Mesenchymal stem cell (in vitro differentiated cells and primary cell): ENCODE results near the gene HDGF.

ENCODE experiments used
- DNase-seq: peaks from one replicate; pipeline ENCODE4 v3.0.0-alpha.2; 2013
- H2AFZ ChIP-seq: one replicate; pipeline ENCODE4 v1.6.1; 2013; ENCODE audit warnings: low read depth, mild to moderate bottlenecking, control low read depth, inconsistent platforms, low read length, moderate library complexity
- H2AK5ac ChIP-seq: 2 replicates; pipeline ENCODE4 v1.6.1; 2013; ENCODE audit warnings: low read length, moderate library complexity, mild to moderate bottlenecking, inconsistent platforms; ENCODE audit not compliant: severe bottlenecking
- H2BK120ac ChIP-seq: one replicate; pipeline ENCODE4 v1.6.1; 2013; ENCODE audit warnings: low read depth, mild to moderate bottlenecking, inconsistent platforms, low read length, moderate library complexity
- H2BK12ac ChIP-seq, 2 experiments: one replicate each; pipeline ENCODE4 v1.6.1; 2013; ENCODE audit warnings: inconsistent platforms in 2 of 2, low read length in 2 of 2, mild to moderate bottlenecking in 2 of 2, moderate library complexity in 2 of 2, control low read depth in 1 of 2
- H2BK15ac ChIP-seq: one replicate; pipeline ENCODE4 v1.6.1; 2013; ENCODE audit warnings: mild to moderate bottlenecking, low read depth, inconsistent platforms; ENCODE audit not compliant: poor library complexity, severe bottlenecking
- H2BK5ac ChIP-seq: 2 replicates; pipeline ENCODE4 v1.6.1; 2013; ENCODE audit warnings: low read depth, mild to moderate bottlenecking, low read length, control low read depth, inconsistent platforms; ENCODE audit not compliant: poor library complexity, severe bottlenecking
- H3K14ac ChIP-seq, 2 experiments: one replicate each; pipeline ENCODE4 v1.6.1; 2013; ENCODE audit warnings: inconsistent platforms in 2 of 2, low read length in 2 of 2, control low read depth in 1 of 2, mild to moderate bottlenecking in 1 of 2, moderate library complexity in 1 of 2
- H3K18ac ChIP-seq, 2 experiments: one replicate each; pipeline ENCODE4 v1.6.1; 2013; ENCODE audit warnings: inconsistent platforms in 2 of 2, low read length in 2 of 2, control low read depth in 1 of 2, low read depth in 1 of 2, mild to moderate bottlenecking in 1 of 2
- H3K23ac ChIP-seq, 2 experiments: one replicate each; pipeline ENCODE4 v1.6.1; 2013; ENCODE audit warnings: inconsistent platforms in 2 of 2, low read length in 2 of 2, mild to moderate bottlenecking in 2 of 2, moderate library complexity in 2 of 2, control low read depth in 1 of 2
- H3K27ac ChIP-seq: 2 replicates; pipeline ENCODE4 v1.5.1; 2013; ENCODE audit warnings: mild to moderate bottlenecking, moderate library complexity, low read length, control low read depth, inconsistent platforms; ENCODE audit not compliant: poor library complexity, severe bottlenecking
- H3K27me3 ChIP-seq, 2 experiments: 2 replicates each; pipeline versions ENCODE4 v1.6.1 to v1.7.0; 2013; ENCODE audit warnings: low read length in 2 of 2, mild to moderate bottlenecking in 2 of 2, moderate library complexity in 2 of 2, control low read depth in 1 of 2, inconsistent platforms in 1 of 2; ENCODE audit not compliant: control insufficient read depth in 1 of 2, insufficient read depth in 1 of 2
- H3K36me3 ChIP-seq, 2 experiments: 2 replicates each; pipeline versions ENCODE4 v1.6.1 to v1.7.0; 2013; ENCODE audit warnings: low read length in 2 of 2, control low read depth in 1 of 2, inconsistent platforms in 1 of 2, low read depth in 1 of 2, mild to moderate bottlenecking in 1 of 2; ENCODE audit not compliant: insufficient read depth in 2 of 2, control insufficient read depth in 1 of 2
- H3K4ac ChIP-seq, 2 experiments: one replicate each; pipeline ENCODE4 v1.6.1; 2013; ENCODE audit warnings: inconsistent platforms in 2 of 2, low read length in 2 of 2, mild to moderate bottlenecking in 2 of 2, moderate library complexity in 2 of 2, control low read depth in 1 of 2, low read depth in 1 of 2
- H3K4me1 ChIP-seq: 2 replicates; pipeline ENCODE4 v1.6.1; 2013; ENCODE audit warnings: low read depth, low read length, control low read depth; ENCODE audit not compliant: control insufficient read depth, insufficient read depth
- H3K4me2 ChIP-seq: 2 replicates; pipeline ENCODE4 v1.6.1; 2013; ENCODE audit warnings: low read length, mild to moderate bottlenecking, inconsistent platforms; ENCODE audit not compliant: poor library complexity, severe bottlenecking
- H3K4me3 ChIP-seq, 2 experiments: 2 replicates each; pipeline versions ENCODE4 v1.5.1 to v1.7.0; 2013; ENCODE audit warnings: low read length in 2 of 2, mild to moderate bottlenecking in 2 of 2, control low read depth in 1 of 2, low read depth in 1 of 2; ENCODE audit not compliant: insufficient read depth in 1 of 2
- H3K79me1 ChIP-seq: replicated peaks from 2 replicates; pipeline ENCODE4 v1.6.1; 2013; ENCODE audit warnings: mild to moderate bottlenecking, control low read depth, low read length, inconsistent platforms; ENCODE audit not compliant: poor library complexity, severe bottlenecking
- H3K9ac ChIP-seq: 2 replicates; pipeline ENCODE4 v1.7.0; 2013; ENCODE audit warnings: mild to moderate bottlenecking, low read length, moderate library complexity
- H3K9me3 ChIP-seq: 2 replicates; pipeline ENCODE4 v1.7.0; 2013; ENCODE audit warnings: mild to moderate bottlenecking, low read length; ENCODE audit not compliant: control insufficient read depth
- H4K8ac ChIP-seq: one replicate; pipeline ENCODE4 v1.6.1; 2013; ENCODE audit warnings: inconsistent platforms, mild to moderate bottlenecking, low read length, moderate library complexity
- H4K91ac ChIP-seq: one replicate; pipeline ENCODE4 v1.6.1; 2013; ENCODE audit warnings: mild to moderate bottlenecking, low read length, inconsistent platforms
- WGBS: methylation state at CpG from one replicate; pipeline ENCODE4 v1.1.7; 2013; ENCODE audit warnings: mixed read lengths; 5-methylcytosine and 5-hydroxymethylcytosine counted together

HDGF gene

DNA sequence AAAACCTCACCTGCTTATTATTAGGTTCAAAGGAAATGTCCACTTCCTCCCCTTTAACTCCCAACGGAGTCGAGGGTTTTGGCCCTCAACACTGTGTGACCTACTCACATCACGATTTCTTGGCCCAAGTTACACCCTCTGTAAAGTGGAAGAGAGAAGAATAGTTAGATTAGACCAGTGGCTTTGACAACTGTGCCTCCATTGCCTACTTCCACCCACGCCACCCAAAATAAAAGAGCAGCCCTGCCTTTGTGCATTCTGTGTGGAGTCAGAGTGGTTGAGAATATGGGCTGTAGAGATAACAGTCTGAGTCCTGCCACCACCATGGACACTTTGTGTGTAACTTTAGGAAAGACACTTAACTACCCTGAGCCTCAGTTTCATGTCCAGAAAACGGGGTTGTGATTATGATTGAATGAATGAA is 4.1 kb upstream of the HDGF start:
- whole genome bisulfite sequencing, result 100% methylated on average over 3 of the region's 5 CpGs

GRCh38 chr1:156754219-156754618 is 2.7 kb upstream of the HDGF start:
- Histone ChIP-seq H2AFZ (no peak overlapping the region), H4K91ac (no peak overlapping the region), H3K18ac (no peak overlapping the region), H3K4me1 (peaks cover 14% of the 10 kb centered on the region), H2BK5ac (no peak overlapping the region), H3K9ac (no peak overlapping the region), H3K4me3 (no peak overlapping the region), H4K8ac (no peak overlapping the region), H3K23ac (no peak overlapping the region), H3K4ac (no peak overlapping the region), H3K4me2 (no peak overlapping the region), H2BK120ac (peak overlapping the region; percentile 49), H2AK5ac (no peak overlapping the region), H3K36me3 (peaks cover 3 to 7% of the 10 kb centered on the region in 2 experiments), H3K79me1 (peaks cover 12% of the 10 kb centered on the region), H2BK15ac (no peak overlapping the region), H3K14ac (no peak overlapping the region), H3K9me3 (no peaks in the 10 kb centered on the region), H2BK12ac (no peak overlapping the region), H3K27ac (no peak overlapping the region), H3K27me3 (no peaks in the 10 kb centered on the region)
- WGBS, result 95% methylated on average over 8 of the region's 8 CpGs
- no peak for DNase-seq

More for the DNA sequence above, 4.1 kb upstream of the HDGF start:
- no peak overlapping the region for H3K23ac ChIP-seq
- H3K36me3 ChIP-seq, result peaks cover 0 to 2% of the 10 kb centered on the region in 2 experiments
- no peak overlapping the region for H3K18ac ChIP-seq
- no peaks in the 10 kb centered on the region for H3K27me3 ChIP-seq
- peaks cover 7% of the 10 kb centered on the region for H3K4me1 ChIP-seq
- no peak overlapping the region for H3K4me3 ChIP-seq
- no peak overlapping the region for H2BK15ac ChIP-seq
- no peak overlapping the region for H4K8ac ChIP-seq
- no peak overlapping the region for H3K4ac ChIP-seq
- H2BK120ac ChIP-seq, result no peak overlapping the region
- H2BK12ac ChIP-seq, result no peak overlapping the region
- H2AFZ ChIP-seq, result no peak overlapping the region
- no peak overlapping the region for H3K9ac ChIP-seq
- H2AK5ac ChIP-seq, result no peak overlapping the region
- DNase-seq, result no peak
- H3K27ac ChIP-seq, result no peak overlapping the region
- H4K91ac ChIP-seq, result no peak overlapping the region
- no peak overlapping the region for H3K14ac ChIP-seq
- peaks cover 12% of the 10 kb centered on the region for H3K79me1 ChIP-seq
- no peak overlapping the region for H3K4me2 ChIP-seq
- H2BK5ac ChIP-seq, result no peak overlapping the region
- no peaks in the 10 kb centered on the region for H3K9me3 ChIP-seq

DNA sequence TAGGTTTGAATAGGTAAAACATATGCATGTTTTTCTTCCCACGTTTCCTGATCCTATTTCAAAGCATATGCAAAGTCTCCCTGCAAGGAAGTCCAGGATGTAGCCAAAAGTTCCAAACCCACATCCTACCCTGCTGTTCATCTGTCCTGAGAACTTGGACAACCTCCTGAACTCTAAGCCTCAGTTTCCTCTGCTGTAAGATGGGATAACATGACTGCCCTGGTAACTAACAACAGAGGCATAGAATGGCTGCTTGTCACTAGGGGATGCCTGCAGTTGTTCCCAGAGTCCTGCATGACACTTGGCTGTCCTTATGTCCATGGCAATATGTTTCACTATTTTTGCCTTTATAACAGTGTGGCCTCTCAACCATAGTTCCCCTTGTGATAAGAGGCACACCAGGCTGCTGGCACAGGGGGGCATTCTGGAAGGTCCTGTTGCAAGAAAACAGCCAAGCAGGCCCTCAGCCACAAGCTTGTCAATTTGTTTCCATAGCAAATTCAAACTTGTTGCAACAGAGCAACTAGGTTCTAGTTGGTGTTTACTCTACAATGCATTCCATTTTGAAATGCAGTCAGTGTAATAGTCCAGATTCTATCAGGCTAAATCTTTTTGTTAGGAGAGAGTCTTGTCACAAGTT is 1.5 kb upstream of the HDGF start:
- H2BK15ac ChIP-seq, result no peak overlapping the region
- no peak overlapping the region for H2BK120ac ChIP-seq
- H3K4ac ChIP-seq, result peak overlapping the region in 1 of 2 experiments; percentile 46
- H2AK5ac ChIP-seq, result no peak overlapping the region
- peak overlapping the region; percentile 31 for H4K91ac ChIP-seq
- 48% methylated on average over 1 of the region's 1 CpG for WGBS
- H3K79me1 ChIP-seq, result peaks cover 12% of the 10 kb centered on the region
- H3K9ac ChIP-seq, result peak overlapping the region; percentile 98
- H3K4me3 ChIP-seq, result peak overlapping the region in 1 of 2 experiments; percentile 97
- H4K8ac ChIP-seq, result no peak overlapping the region
- peaks cover 23% of the 10 kb centered on the region for H3K4me1 ChIP-seq
- H3K14ac ChIP-seq, result no peak overlapping the region
- H3K27ac ChIP-seq, result no peak overlapping the region
- peak; percentile 86 for DNase-seq
- no peak overlapping the region for H2AFZ ChIP-seq
- no peak overlapping the region for H2BK12ac ChIP-seq
- H3K18ac ChIP-seq, result peak overlapping the region in 1 of 2 experiments; percentile 28
- peak overlapping the region; percentile 3 for H3K4me2 ChIP-seq
- H3K27me3 ChIP-seq, result no peaks in the 10 kb centered on the region
- peaks cover 3 to 11% of the 10 kb centered on the region in 2 experiments for H3K36me3 ChIP-seq
- H2BK5ac ChIP-seq, result no peak overlapping the region
- H3K23ac ChIP-seq, result no peak overlapping the region
- no peaks in the 10 kb centered on the region for H3K9me3 ChIP-seq

DNA sequence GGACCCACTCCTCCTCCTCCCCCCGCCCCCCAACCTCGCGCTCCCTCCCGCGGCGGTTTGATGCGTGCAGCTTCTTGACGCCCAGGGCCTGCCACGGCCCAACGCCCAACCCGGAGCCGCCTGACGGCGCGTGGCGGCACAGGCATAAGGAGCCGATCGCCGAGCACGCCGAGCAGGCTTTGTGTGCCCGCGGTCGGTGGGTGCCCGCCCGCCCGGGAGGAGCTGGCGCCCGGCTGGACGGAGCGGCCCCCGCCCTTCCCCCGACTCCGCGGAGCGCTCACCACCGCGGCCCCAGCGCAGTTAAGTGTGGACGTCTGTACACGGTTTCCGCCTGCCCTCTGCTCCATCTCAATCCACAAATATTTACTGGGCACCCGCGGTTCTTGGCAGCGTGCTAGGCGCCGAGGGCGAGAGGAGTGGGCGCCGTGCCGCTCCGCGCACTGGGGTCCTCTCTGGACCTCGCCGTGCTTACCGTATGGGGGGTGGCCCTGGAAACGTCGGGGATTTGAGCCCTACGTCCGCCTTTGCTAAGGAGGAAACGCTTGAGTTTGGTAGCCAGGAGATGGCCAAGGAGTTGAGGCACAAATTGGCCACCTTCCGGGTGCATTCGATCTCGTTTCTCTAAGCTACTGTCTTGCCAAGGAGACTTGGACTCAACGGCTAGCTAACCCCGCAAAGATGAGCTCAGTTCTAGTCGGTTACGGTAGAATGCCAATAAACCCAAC is 444 bp upstream of the HDGF start:
- peak overlapping the region; percentile 84 to 97 for H3K4me3 ChIP-seq
- peak overlapping the region; percentile 77 for H2BK120ac ChIP-seq
- under 1% methylated on average over 53 of the region's 68 CpGs for WGBS
- H3K4me2 ChIP-seq, result peak overlapping the region; percentile 82
- no peaks in the 10 kb centered on the region for H3K9me3 ChIP-seq
- peak overlapping the region; percentile 38 to 85 for H2BK12ac ChIP-seq
- H3K79me1 ChIP-seq, result peaks cover 9% of the 10 kb centered on the region
- H3K23ac ChIP-seq, result peak overlapping the region in 1 of 2 experiments; percentile 66
- peak overlapping the region; percentile 93 for H4K8ac ChIP-seq
- H4K91ac ChIP-seq, result peak overlapping the region; percentile 83
- H3K18ac ChIP-seq, result peak overlapping the region; percentile 95 to 100
- H2BK5ac ChIP-seq, result peak overlapping the region; percentile 15
- peak overlapping the region; percentile 44 for H2AK5ac ChIP-seq
- peak overlapping the region; percentile 77 for H3K27ac ChIP-seq
- peak; percentile 97 for DNase-seq
- H3K4me1 ChIP-seq, result peaks cover 29% of the 10 kb centered on the region
- peak overlapping the region; percentile 60 for H2AFZ ChIP-seq
- H3K4ac ChIP-seq, result peak overlapping the region; percentile 90 to 92
- H3K9ac ChIP-seq, result peak overlapping the region; percentile 98
- H3K14ac ChIP-seq, result peak overlapping the region in 1 of 2 experiments; percentile 98
- peaks cover 3 to 11% of the 10 kb centered on the region in 2 experiments for H3K36me3 ChIP-seq
- peak overlapping the region; percentile 95 for H2BK15ac ChIP-seq
- no peaks in the 10 kb centered on the region for H3K27me3 ChIP-seq
